NCI-H446 treated with DMSO at 0.1 percent for 48 hours (cell line): ENCODE measurements around the gene AKAP13.
"Not testable (repeated sequence)": the region's sequence is repeated elsewhere in the genome, so short reads cannot be mapped to it uniquely, and the experiment has no call there.

ENCODE experiments used
- DNase-seq: peaks from one replicate; lab custom pipeline; 2025; lab: John Stamatoyannopoulos, UW

AKAP13 gene

GRCh38 chr15:85480923-85481322 is 100.5 kb downstream of the AKAP13 start:
- no peak for DNase-seq

- DNase-seq = not testable (repeated sequence)
These were observed 101.1 kb downstream of the AKAP13 start for GRCh38 chr15:85481543-85481942.

- no peak for DNase-seq
These were observed 102.5 kb downstream of the AKAP13 start for GRCh38 chr15:85482894-85483293.

GRCh38 chr15:85483955-85484354 is 103.6 kb downstream of the AKAP13 start:
- not testable (repeated sequence) for DNase-seq

GRCh38 chr15:85484923-85485322 is 104.5 kb downstream of the AKAP13 start:
- not testable (repeated sequence) for DNase-seq

GRCh38 chr15:85485956-85486567 is 105.7 kb downstream of the AKAP13 start:
- peak; percentile 23 for DNase-seq

- DNase-seq = not testable (repeated sequence)
These were observed 107.4 kb downstream of the AKAP13 start for GRCh38 chr15:85487796-85488195.

GRCh38 chr15:85488997-85489396 is 108.6 kb downstream of the AKAP13 start:
- DNase-seq = no peak

- DNase-seq = no peak
These were observed 109.5 kb downstream of the AKAP13 start for GRCh38 chr15:85489773-85490493.

- DNase-seq = no peak
These were observed 110.5 kb downstream of the AKAP13 start for GRCh38 chr15:85490856-85491255.

- no peak for DNase-seq
These were observed 111.3 kb downstream of the AKAP13 start for GRCh38 chr15:85491691-85492090.

GRCh38 chr15:85492406-85492805 is 112.0 kb downstream of the AKAP13 start:
- DNase-seq = no peak

- no peak for DNase-seq
These were observed 112.9 kb downstream of the AKAP13 start for GRCh38 chr15:85493260-85493659.

- DNase-seq = peak; percentile 2
These were observed 113.8 kb downstream of the AKAP13 start for GRCh38 chr15:85494048-85494777.

- DNase-seq = no peak
These were observed 114.7 kb downstream of the AKAP13 start for GRCh38 chr15:85495096-85495495.

- no peak for DNase-seq
These were observed 115.1 kb downstream of the AKAP13 start for GRCh38 chr15:85495544-85495943.

GRCh38 chr15:85496151-85496550 is 115.7 kb downstream of the AKAP13 start:
- DNase-seq = no peak

- no peak for DNase-seq
These were observed 116.3 kb downstream of the AKAP13 start for GRCh38 chr15:85496551-85497171.

- DNase-seq = no peak
These were observed 116.8 kb downstream of the AKAP13 start for GRCh38 chr15:85497172-85497569.

- no peak for DNase-seq
These were observed 118.1 kb downstream of the AKAP13 start for GRCh38 chr15:85498471-85498870.

- no peak for DNase-seq
These were observed 119.0 kb downstream of the AKAP13 start for GRCh38 chr15:85499371-85499887.

GRCh38 chr15:85500060-85500708 is 119.8 kb downstream of the AKAP13 start:
- no peak for DNase-seq
